HG02884 (cell line): ENCODE data around the gene ZBTB7C.

ENCODE experiments used
- ATAC-seq: cut with Tn5 transposase; IDR thresholded peaks from one replicate; pipeline ENCODE4 v1.9.1; 2021; ENCODE audit warnings: mild to moderate bottlenecking, moderate library complexity; ENCODE audit not compliant: unreplicated experiment

ZBTB7C gene

GRCh38 chr18:48418539-48419276 is 9.5 kb upstream of the ZBTB7C start:
- ATAC-seq = no peak

GRCh38 chr18:48417985-48418384 is 8.8 kb upstream of the ZBTB7C start:
- ATAC-seq = no peak

GRCh38 chr18:48413342-48413741 is 4.2 kb upstream of the ZBTB7C start:
- ATAC-seq = no peak

- no peak for ATAC-seq
Observed at GRCh38 chr18:48412339-48412929, 3.3 kb upstream of the ZBTB7C start.

GRCh38 chr18:48410095-48410920 is 1.1 kb upstream of the ZBTB7C start:
- peak; percentile 94 for ATAC-seq

- peak; percentile 18 for ATAC-seq
Observed at GRCh38 chr18:48409591-48410094, 460 bp upstream of the ZBTB7C start.

GRCh38 chr18:48408111-48408726 is 964 bp downstream of the ZBTB7C start:
- no peak for ATAC-seq

- no peak for ATAC-seq
Observed at GRCh38 chr18:48407358-48407757, 1.8 kb downstream of the ZBTB7C start.

- ATAC-seq = no peak
Observed at GRCh38 chr18:48405978-48406377, 3.2 kb downstream of the ZBTB7C start.

- no peak for ATAC-seq
Observed at GRCh38 chr18:48404716-48405507, 4.3 kb downstream of the ZBTB7C start.

GRCh38 chr18:48402953-48403352 is 6.2 kb downstream of the ZBTB7C start:
- no peak for ATAC-seq

GRCh38 chr18:48399303-48400075 is 9.7 kb downstream of the ZBTB7C start:
- no peak for ATAC-seq

GRCh38 chr18:48398074-48398473 is 11.1 kb downstream of the ZBTB7C start:
- ATAC-seq = no peak

GRCh38 chr18:48397021-48397420 is 12.2 kb downstream of the ZBTB7C start:
- ATAC-seq = no peak

GRCh38 chr18:48396561-48396960 is 12.6 kb downstream of the ZBTB7C start:
- no peak for ATAC-seq

GRCh38 chr18:48395646-48396045 is 13.5 kb downstream of the ZBTB7C start:
- no peak for ATAC-seq

- ATAC-seq = no peak
Observed at GRCh38 chr18:48394176-48394575, 15.0 kb downstream of the ZBTB7C start.

GRCh38 chr18:48393776-48394175 is 15.4 kb downstream of the ZBTB7C start:
- ATAC-seq = no peak

- ATAC-seq = no peak
Observed at GRCh38 chr18:48393170-48393569, 16.0 kb downstream of the ZBTB7C start.

- no peak for ATAC-seq
Observed at GRCh38 chr18:48392268-48392667, 16.9 kb downstream of the ZBTB7C start.
